GM23248 (cell line): ENCODE data around the gene AFF3.

Experiments
- EZH2 ChIP-seq: fragments of 200-600 bp; sonication (generic); IDR thresholded peaks from 2 replicates; pipeline ENCODE4 v1.6.1; 2018; ENCODE audit warnings: antibody characterized with exemption, mild to moderate bottlenecking; ENCODE audit not compliant: insufficient read depth, poor library complexity, severe bottlenecking
- EZH2phosphoT487 ChIP-seq: fragments of 200-600 bp; sonication (generic); IDR thresholded peaks from 2 replicates; pipeline ENCODE4 v1.6.1; 2018; ENCODE audit warnings: antibody characterized with exemption, moderate library complexity, mild to moderate bottlenecking, low read depth; ENCODE audit not compliant: insufficient read depth

GRCh38 chr2:100185516-100185915, 43.1 kb upstream of the AFF3 start:
- TF ChIP-seq EZH2 (no peak), EZH2phosphoT487 (no peak)
